HG03432 (cell line): ENCODE measurements around the gene RAD54L2.
"Not testable (repeated sequence)": the region's sequence is repeated elsewhere in the genome, so short reads cannot be mapped to it uniquely, and the experiment has no call there.

ENCODE experiments used
- ATAC-seq: cut with Tn5 transposase; IDR thresholded peaks from one replicate; pipeline ENCODE4 v1.9.1; 2021; ENCODE audit warnings: mild to moderate bottlenecking, moderate library complexity; ENCODE audit not compliant: unreplicated experiment

Gene RAD54L2

DNA sequence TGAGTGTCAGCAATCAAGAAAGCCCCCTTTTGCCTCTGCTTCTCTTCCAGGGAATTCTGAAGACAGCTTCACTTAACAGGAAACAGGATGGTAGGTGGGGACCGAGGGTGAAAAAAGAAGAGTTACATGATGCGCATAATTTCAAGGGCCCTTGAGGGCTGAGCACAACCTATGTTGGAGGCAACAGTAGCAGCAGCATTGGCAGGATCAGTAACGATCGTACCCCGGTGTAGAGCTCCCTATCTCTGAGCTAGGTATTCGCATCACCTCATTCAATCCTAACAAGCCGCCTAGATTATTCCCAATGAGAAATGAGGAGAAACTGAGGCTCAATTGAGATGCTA is 432 bp upstream of the RAD54L2 start:
- no peak for ATAC-seq

- peak; percentile 24 for ATAC-seq
Measured at GRCh38 chr3:51539291-51539941, 897 bp downstream of the RAD54L2 start.

DNA sequence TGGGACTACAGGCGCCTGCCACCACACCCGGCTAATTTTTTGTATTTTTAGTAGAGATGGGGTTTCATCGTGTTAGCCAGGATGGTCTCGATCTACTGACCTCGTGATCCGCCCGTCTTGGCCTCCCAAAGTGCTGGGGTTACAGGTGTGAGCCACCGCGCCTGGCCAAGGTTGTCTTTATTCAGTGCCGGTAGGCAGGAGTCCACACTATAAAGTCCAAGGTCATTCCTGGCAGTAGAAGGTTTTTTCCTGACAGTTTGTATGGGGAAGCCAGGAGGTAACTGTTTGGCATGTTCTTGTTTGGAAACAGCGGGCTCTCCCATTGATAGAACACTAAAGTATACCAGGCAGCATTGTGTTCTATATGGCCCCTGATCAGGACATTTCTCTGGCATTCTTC is 4.1 kb downstream of the RAD54L2 start:
- not testable (repeated sequence) for ATAC-seq

- no peak for ATAC-seq
Measured at GRCh38 chr3:51544011-51544775, 5.7 kb downstream of the RAD54L2 start.

DNA sequence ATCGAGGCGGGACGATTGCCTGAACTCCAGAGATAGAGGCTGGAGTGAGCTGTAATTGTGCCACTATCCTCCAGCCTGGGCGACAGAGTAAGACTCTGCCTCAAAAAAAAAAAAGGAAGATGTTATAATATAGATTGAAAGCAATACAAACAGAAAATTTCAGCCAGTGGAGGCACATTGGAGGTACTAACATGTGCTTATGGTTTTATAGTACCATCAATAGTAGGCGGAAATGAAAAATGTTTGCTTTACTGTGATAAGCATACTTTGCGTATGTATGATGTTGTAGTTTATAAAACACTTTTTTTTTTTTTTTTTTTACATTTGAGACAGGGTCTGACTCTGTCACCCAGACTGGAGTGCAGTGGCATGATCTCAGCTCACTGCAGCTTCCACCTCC is 8.8 kb downstream of the RAD54L2 start:
- no peak for ATAC-seq

- no peak for ATAC-seq
Measured at GRCh38 chr3:51549311-51549710, 10.8 kb downstream of the RAD54L2 start.

GRCh38 chr3:51550080-51550819 is 11.7 kb downstream of the RAD54L2 start:
- ATAC-seq, result no peak

- ATAC-seq, result no peak
Measured at GRCh38 chr3:51557993-51558392, 19.5 kb downstream of the RAD54L2 start.

DNA sequence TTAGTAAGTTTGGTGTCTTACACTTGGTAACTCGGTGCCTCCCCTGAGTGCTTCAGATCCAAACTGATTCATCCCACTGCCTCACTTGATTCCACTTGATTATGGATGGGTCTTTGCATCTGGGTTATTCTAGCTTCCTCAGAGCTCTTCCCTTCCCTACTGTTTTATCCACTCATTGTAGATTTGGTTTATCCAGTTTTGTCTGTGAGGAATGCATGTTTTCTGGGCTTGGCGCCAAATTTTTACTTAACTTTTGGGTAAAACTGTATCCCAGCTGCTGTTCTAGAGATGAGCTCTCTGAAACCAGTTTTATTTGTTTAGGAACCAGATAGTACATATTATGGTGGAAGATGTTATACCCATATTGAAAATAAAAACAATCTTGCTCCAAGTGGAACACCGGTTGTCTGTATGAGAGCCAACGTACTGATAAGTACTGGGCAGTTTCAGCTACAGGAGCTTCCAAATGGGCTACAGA is 20.9 kb downstream of the RAD54L2 start:
- ATAC-seq, result no peak

DNA sequence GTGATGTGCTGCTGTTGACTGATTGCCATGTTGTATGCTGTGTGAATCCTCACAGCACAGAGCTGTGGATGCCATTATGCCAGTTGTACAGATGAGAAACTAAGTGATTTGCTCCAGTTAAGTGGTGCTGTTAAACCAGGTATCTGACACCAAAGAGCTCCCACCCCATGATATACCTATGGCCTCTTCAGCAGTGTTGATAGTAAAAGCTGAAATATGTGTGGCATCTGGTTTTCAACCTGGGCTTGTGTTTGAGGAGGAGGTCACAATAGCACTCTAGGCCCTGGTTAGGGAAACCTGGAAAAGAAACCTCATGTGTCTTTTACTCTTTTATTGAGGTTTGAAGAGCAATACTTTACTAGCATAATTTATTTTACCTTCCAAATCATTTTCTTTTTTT is 21.4 kb downstream of the RAD54L2 start:
- no peak for ATAC-seq

DNA sequence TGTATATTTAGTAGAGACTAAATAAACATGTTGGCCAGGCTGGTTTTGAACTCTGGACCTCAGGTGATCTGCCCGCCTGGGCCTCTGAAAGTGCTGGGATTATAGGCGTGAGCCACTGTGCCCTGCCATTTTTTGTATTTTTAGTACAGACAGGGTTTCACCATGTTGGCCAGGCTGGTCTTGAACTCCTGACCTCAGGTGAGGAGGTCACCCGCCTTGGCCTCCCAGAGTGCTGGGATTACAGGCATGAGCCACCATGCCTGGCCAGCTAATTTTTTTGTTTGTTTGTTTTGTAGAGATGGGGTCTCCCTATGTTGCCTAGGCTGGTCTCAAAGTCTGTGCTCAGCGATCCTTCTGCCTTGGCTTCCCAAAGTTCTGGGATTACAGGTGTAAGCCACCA is 23.9 kb downstream of the RAD54L2 start:
- not testable (repeated sequence) for ATAC-seq

DNA sequence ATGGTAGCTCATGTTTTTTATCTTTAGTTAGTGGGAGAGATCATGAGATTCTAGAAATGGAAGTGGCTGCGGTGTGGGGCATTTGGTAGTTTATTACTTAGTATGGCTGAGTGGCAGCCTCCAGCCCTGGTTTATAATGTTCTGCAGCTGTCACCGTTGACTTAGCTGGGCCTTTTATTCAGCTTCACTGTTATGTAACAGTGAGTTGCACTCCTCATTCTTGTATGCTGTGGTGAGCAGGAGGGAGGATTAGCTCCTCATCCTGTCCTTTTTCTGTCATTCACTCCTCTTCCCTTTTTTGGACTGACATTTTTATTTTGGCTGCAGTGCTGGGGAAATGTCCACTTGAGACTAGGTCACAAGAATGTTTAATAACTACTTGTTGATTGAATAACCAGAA is 29.5 kb downstream of the RAD54L2 start:
- ATAC-seq, result no peak

DNA sequence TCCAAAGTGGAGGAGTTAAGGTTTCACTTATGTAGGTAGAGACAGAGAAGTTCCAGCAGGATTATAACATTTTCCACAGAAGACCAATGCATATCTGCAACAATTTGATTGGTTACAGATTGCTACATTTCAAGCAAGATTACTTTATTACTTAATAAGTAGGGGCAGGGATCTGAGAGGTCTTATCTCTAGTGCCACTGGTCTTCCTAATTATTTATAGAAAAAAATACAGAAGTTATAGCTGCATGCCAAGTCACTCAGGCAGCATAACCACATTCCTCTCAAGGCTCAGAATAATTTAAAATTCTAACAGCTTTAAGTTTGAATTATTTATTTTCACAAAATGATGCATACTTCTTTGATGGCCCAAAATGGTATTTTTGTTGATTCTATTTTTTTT is 30.5 kb downstream of the RAD54L2 start:
- no peak for ATAC-seq

DNA sequence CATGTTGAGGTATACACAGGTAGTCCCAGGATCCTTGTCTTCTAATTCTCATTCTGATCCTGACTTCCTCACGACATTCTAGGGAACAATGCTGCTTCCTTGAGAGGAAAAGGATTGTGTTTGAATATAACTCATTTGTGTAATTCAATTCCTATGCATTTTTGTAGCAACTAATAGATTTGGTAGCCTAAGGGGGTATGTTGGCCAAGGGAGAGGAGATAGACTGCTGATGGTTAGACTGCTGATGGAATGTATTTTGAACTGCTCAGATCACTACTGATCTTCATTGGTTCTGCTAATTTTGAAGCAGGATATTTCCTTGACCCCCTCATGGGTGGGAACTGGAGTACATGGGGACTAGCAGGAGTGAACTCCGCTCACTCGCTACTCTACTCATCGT is 39.7 kb downstream of the RAD54L2 start:
- ATAC-seq, result no peak

DNA sequence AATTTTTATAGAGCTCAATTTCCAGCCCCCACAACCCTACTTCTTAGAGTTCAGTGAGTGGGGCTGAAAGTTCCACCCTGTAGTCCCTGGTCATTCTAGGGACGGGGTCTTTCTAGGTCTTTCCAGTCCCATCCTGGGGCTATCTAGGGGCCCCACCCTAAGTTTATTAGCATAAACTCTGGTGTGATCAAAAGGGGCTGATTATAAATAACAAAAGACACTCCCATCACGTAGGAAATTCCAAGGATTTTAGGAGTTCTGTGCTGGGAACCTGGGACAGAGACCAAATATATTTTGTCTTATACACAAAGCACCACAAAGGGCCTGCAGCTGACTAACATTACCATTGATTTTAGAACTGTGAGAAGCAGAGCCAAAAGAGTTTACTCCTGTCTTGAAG is 41.9 kb downstream of the RAD54L2 start:
- no peak for ATAC-seq

DNA sequence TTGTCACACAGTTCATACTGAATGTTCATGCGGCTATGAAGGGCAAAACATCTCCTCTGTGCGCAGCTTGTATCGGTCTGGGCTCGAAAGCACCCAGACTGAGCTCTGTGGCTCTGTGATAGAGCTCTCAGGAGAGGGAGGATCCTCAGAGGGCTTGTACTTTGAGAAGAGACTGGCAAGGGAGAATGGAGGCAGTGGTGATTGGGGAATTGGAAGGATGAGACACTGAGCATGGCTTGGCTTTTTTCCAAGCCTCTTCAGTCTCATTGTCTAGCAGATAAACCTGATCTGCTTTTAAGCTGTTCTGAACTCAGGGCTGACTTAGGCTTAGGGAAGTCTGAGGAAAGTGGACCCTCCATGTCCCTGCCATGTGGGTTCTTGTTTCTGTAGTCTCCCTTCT is 43.0 kb downstream of the RAD54L2 start:
- ATAC-seq, result no peak

DNA sequence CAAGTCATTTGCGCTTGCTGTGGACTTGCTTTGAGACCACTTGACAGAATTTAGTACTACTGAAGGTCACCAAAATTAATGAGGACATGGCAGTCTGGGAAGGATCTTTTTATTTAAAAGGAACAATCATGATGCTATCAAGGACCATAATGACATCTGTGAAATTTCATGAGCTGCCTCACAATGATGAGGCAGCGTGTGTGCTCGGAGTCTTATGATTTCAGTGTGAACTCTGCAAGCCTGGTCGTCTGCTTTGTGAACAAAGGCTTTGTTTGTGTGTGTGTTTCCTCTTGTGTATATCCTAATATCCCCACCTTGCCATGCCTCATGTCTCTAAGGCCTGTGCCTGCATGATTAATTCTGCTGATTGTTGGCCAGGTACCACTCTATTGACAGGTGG is 46.7 kb downstream of the RAD54L2 start:
- ATAC-seq, result no peak

- ATAC-seq, result no peak
Measured at GRCh38 chr3:51585871-51586270, 47.4 kb downstream of the RAD54L2 start.
